ENCODE results near the gene MAP4K4.

The MAP4K4 gene

GRCh38 chr2:101881131-101881530, 183.6 kb downstream of the MAP4K4 start:
- no peak for TF ChIP-seq CTCF (IDR thresholded peaks at IDR 0.05; ENCODE audit: low read depth, low read length)
- H3K4me3 ChIP-seq (ENCODE audit: low read depth, low read length) = no peak overlapping the region

DNA sequence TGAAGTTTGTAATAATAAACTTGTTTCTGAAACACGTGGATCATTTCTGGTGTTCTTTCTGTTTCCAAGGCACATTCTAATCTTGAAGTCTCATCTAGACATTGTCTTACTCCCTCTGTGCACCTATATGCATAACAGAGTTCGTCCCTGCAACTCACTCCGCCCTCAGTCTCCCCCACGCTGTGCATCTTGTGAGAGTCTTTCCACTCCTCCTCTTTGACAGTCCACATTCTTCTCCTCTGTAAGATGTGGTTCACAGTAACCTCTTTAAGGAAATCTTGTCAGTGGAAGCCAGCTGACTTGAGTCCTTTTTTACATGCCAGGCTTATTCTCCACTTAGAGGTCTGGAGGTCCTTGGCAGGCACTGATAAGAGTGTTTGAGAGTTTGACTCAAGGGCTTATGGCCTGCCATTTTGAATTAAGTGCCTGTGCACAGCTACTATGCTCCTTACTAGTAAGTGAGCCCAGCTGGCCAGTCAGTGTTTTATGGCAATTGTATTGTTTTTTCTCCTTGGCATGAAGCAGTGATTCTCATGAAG, 185.3 kb downstream of the MAP4K4 start:
- no peak for TF ChIP-seq CTCF (IDR thresholded peaks at IDR 0.05; ENCODE audit: low read depth, low read length)

GRCh38 chr2:101883860-101884259, 186.4 kb downstream of the MAP4K4 start:
- TF ChIP-seq CTCF (IDR thresholded peaks at IDR 0.05; ENCODE audit: low read depth, low read length) = peak; percentile 38; the same call in 1 of the 2 replicates
- no peak overlapping the region for H3K4me3 ChIP-seq (ENCODE audit: low read depth, low read length)

More for the DNA sequence above, 185.3 kb downstream of the MAP4K4 start:
- no peak overlapping the region for H3K4me3 ChIP-seq (ENCODE audit: low read depth, low read length)

DNA sequence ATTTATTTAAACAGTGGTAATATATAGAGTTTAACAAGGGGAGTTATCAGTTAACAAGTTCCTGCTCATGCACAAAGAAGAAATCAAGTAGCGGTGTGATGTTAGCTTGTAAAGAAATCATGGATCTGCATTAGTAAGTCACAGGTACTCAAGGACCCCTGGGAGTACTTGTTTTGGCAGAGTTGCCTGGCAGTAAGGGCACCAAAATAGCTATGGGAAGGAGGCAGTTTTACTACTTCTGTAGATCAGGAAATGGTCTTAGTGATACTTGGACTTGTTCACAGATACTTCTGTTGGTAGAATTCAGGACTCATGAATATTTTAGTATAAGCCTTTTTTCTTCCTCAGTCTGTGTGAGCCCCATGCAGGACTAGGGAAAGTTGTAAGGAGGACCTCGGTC, 186.9 kb downstream of the MAP4K4 start:
- TF ChIP-seq CTCF (IDR thresholded peaks at IDR 0.05; ENCODE audit: low read depth, low read length) = no peak
- no peak overlapping the region for H3K4me3 ChIP-seq (ENCODE audit: low read depth, low read length)

DNA sequence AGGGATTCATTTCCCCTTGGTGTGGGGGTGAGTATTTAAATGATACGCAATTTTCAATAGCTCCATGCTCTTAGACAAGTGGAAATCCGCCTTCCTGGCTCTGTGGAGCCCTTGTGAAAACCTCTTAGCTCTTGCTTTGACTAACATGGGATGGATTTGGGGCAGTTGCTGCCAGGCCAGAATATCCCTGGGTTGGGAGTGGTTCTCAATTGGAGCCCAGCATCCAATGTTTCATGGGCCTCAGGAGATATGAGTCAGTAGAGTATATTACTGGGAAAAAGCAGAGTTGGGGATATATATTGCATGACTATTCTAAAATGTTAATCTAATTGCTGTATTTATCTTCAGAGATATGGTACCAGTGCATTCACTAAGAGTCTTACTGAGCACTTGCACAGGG, 189.8 kb downstream of the MAP4K4 start:
- TF ChIP-seq CTCF (IDR thresholded peaks at IDR 0.05; ENCODE audit: low read depth, low read length) = no peak
- H3K4me3 ChIP-seq (ENCODE audit: low read depth, low read length) = no peak overlapping the region

DNA sequence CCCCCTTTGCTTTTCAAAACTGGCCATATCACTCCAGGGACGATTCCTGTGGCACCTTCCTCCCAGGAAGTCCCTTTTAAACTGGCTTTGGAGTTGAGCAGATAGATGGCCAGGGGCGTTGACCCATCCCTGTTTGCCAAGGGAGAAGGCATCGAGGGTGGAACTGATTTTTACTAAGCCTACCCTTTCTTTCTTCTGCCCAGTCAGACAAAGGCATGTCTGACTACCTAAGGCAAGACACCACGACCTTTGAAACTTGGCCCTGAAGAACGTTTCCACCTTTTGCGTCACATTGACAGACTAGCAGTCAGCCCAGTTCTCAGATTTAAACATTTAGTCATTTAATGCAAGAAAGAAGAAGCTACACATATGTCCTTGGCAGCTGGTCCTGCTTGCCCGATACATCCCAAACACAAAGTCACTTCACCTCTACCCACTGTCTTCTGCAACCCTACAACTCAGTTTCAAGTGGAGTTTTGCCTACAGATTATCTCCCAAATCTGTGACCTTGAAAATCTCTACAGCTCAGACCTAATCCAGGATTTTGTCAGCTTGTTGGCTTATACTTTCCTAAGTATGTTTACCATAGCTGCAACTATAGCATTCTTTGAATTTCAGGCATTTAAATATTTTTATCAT, 192.1 kb downstream of the MAP4K4 start:
- no peak for TF ChIP-seq CTCF (IDR thresholded peaks at IDR 0.05; ENCODE audit: low read depth, low read length)
- H3K4me3 ChIP-seq (ENCODE audit: low read depth, low read length) = no peak overlapping the region

DNA sequence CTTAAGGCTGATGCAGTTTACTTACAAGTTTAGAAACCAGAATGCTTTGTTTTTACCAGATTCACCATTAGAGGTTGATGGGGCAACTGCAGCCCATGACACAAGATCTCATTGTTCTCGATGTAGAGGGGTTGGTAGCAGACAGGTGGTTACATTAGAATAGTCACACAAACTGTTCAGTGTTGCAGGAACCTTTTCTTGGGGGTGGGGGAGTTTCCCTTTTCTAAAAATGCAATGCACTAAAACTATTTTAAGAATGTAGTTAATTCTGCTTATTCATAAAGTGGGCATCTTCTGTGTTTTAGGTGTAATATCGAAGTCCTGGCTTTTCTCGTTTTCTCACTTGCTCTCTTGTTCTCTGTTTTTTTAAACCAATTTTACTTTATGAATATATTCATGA, 194.9 kb downstream of the MAP4K4 start:
- no peak for TF ChIP-seq CTCF (IDR thresholded peaks at IDR 0.05; ENCODE audit: low read depth, low read length)
- H3K4me3 ChIP-seq (ENCODE audit: low read depth, low read length) = no peak overlapping the region
